GM18858 (cell line): Measurements from ENCODE around the gene HRH4.
A peak's percentile ranks its signal among the peaks of the same experiment; 100 is the strongest.

Experiments
- ATAC-seq: cut with Tn5 transposase; IDR thresholded peaks from one replicate; pipeline ENCODE4 v1.9.1; 2021; ENCODE audit not compliant: unreplicated experiment

The HRH4 gene

GRCh38 chr18:24460388-24460787 lies at the start of gene HRH4:
HRH4 (plus strand) TSS chr18:24460637; CDS start chr18:24460729, 92 bp downstream.
- ATAC-seq, result no peak

- ATAC-seq, result no peak
Measured at GRCh38 chr18:24413148-24413547, 47.3 kb upstream of the HRH4 start.

GRCh38 chr18:24414349-24415003 lies 46.0 kb upstream of the HRH4 start:
- ATAC-seq, result peak; percentile 51

- ATAC-seq, result no peak
Measured at GRCh38 chr18:24417480-24417879, 43.0 kb upstream of the HRH4 start.

- no peak for ATAC-seq
Measured at GRCh38 chr18:24420551-24420950, 39.9 kb upstream of the HRH4 start.

- ATAC-seq, result no peak
Measured at GRCh38 chr18:24421831-24422230, 38.6 kb upstream of the HRH4 start.

GRCh38 chr18:24426073-24426397 lies 34.4 kb upstream of the HRH4 start:
- ATAC-seq, result no peak

GRCh38 chr18:24426398-24427294 lies 33.8 kb upstream of the HRH4 start, which contains the start of gene IMPACT:
IMPACT (plus strand) TSS chr18:24426670; CDS start chr18:24426757, 87 bp downstream.
- ATAC-seq, result peak; percentile 76

- ATAC-seq, result no peak
Measured at GRCh38 chr18:24427484-24427883, 33.0 kb upstream of the HRH4 start.

GRCh38 chr18:24428709-24429108 lies 31.7 kb upstream of the HRH4 start:
- ATAC-seq, result no peak

GRCh38 chr18:24429188-24429587 lies 31.2 kb upstream of the HRH4 start:
- no peak for ATAC-seq

GRCh38 chr18:24432618-24433017 lies 27.8 kb upstream of the HRH4 start:
- no peak for ATAC-seq

- no peak for ATAC-seq
Measured at GRCh38 chr18:24436939-24437338, 23.5 kb upstream of the HRH4 start.

GRCh38 chr18:24443870-24444269 lies 16.6 kb upstream of the HRH4 start:
- peak; percentile 78 for ATAC-seq

GRCh38 chr18:24446453-24446852 lies 14.0 kb upstream of the HRH4 start:
- ATAC-seq, result peak; percentile 69

GRCh38 chr18:24446953-24447538 lies 13.4 kb upstream of the HRH4 start:
- ATAC-seq, result no peak

GRCh38 chr18:24447961-24448360 lies 12.5 kb upstream of the HRH4 start:
- ATAC-seq, result no peak

GRCh38 chr18:24456549-24456948 lies 3.9 kb upstream of the HRH4 start:
- ATAC-seq, result peak; percentile 94

GRCh38 chr18:24459772-24460171 lies 665 bp upstream of the HRH4 start:
- ATAC-seq, result no peak

GRCh38 chr18:24461996-24462395 lies 1.6 kb downstream of the HRH4 start:
- no peak for ATAC-seq

GRCh38 chr18:24462838-24463775 lies 2.7 kb downstream of the HRH4 start:
- ATAC-seq, result no peak
